Measurements from ENCODE around the gene ABHD14A.
"Not testable (repeated sequence)": the region's sequence is repeated elsewhere in the genome, so short reads cannot be mapped to it uniquely, and the experiment has no call there.

DNA sequence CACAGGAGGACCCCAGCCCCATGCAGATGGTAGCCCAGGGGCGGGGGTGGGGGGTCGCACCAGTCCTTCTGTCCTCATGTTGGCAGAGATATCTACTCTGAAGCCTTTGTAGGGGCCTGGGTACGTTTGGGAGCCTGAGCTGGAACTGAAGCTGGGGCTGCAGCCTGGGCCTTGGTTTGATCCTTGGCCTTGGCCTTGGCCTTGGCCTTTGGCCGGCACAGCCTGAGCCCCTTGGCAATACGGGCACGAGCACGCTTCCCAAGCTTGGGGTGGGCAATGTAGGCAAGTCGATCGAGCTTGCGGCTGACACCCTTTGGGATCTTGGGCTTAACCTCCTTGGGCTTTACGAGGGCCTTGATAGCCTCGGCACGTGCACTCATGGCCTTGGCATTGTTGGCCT lies 18.8 kb downstream of the ABHD14A start:
- TF ChIP-seq POLR2A, CTCF (IDR thresholded peaks at IDR 0.05): not testable (repeated sequence)

All from testis (tissue), 2 donors.